Hematopoietic multipotent progenitor cell treated with erythropoietin and hydrocortisone succinate and interleukin-3 and kit ligand, for 6 days (in vitro differentiated cells): ENCODE results near the gene TBC1D16.
A peak's percentile ranks its signal among the peaks of the same experiment; 100 is the strongest.

Source experiments
- DNase-seq: peaks from one replicate; pipeline ENCODE4 v3.0.0-alpha.2; 2015

The TBC1D16 gene, protein sequence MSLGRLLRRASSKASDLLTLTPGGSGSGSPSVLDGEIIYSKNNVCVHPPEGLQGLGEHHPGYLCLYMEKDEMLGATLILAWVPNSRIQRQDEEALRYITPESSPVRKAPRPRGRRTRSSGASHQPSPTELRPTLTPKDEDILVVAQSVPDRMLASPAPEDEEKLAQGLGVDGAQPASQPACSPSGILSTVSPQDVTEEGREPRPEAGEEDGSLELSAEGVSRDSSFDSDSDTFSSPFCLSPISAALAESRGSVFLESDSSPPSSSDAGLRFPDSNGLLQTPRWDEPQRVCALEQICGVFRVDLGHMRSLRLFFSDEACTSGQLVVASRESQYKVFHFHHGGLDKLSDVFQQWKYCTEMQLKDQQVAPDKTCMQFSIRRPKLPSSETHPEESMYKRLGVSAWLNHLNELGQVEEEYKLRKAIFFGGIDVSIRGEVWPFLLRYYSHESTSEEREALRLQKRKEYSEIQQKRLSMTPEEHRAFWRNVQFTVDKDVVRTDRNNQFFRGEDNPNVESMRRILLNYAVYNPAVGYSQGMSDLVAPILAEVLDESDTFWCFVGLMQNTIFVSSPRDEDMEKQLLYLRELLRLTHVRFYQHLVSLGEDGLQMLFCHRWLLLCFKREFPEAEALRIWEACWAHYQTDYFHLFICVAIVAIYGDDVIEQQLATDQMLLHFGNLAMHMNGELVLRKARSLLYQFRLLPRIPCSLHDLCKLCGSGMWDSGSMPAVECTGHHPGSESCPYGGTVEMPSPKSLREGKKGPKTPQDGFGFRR

GRCh38 chr17:80035687-80035936 is at the start of gene TBC1D16:
Gene TBC1D16, minus strand, starts transcription at chr17:80035872. Its CDS starts 22,325 bp downstream, at chr17:80013547.
- no peak for DNase-seq

DNA sequence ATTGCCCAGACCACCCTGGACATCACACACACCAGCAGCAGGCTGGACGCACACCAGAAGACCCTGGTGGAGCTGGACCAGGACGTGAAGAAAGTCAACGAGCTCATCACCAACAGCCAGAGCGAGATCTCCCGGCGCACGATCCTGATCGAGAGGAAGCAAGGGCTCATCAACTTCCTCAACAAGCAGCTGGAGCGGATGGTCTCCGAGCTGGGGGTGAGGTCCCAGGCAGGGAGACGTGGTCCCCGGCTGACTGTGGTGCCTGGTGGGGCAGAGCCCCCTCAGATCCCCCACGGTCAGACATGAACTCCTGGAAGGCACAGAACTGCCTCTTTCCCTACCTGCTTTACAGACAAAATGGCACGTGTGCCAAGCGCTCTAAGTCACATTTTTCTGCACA is 49.1 kb upstream of the TBC1D16 start:
- DNase-seq = no peak

DNA sequence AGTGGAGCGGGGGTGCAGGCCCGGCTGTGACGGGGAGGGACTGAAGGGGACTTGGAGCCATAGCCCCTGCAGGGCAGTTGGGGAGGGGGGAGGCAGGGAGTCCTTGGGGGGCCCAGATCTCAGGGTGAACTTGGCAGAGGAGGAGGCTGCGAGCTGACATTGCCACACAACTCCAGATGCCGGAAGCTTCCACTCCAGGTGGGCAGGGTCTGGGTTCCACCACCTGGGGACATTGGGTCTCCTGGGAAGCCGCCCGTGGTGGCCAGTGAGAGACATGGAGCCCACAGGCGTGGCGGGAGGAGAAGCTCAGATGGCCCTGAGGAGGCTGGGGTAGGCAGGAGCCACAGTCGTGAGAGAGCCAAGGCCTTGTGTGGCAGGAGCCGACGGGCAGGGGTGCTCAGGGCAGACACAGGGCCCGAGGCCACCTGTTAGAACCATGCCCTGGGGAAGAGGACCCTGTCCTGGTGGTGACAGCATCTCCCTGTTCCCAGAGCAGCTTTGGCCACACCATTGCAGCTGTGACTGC is 47.5 kb upstream of the TBC1D16 start:
- no peak for DNase-seq

- peak; percentile 87 for DNase-seq
Observed at GRCh38 chr17:80082403-80083135, 46.9 kb upstream of the TBC1D16 start.

- no peak for DNase-seq
Observed at GRCh38 chr17:80081596-80081995, 45.9 kb upstream of the TBC1D16 start.

DNA sequence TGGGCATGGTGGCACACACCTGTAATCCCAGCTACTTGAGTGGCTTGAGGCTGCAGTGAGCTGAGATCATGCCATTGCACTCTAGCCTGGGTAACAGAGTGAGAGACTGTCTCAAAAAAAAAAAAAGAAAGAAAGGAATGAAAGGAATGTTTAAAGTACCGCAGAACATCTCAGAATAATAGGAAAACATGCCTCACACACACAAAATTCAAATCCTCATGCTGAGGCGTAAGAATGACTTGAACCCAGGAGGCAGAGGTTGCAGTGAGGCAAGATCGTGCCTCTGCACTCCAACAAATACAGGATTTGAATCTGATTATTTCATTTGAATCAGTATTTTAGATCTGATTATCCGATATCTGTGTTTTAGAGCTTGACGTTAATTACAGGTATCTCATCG is 44.4 kb upstream of the TBC1D16 start:
- DNase-seq = no peak

GRCh38 chr17:80072410-80072809 is 36.7 kb upstream of the TBC1D16 start:
- DNase-seq = no peak

- no peak for DNase-seq
Observed at GRCh38 chr17:80071116-80071841, 35.6 kb upstream of the TBC1D16 start.

DNA sequence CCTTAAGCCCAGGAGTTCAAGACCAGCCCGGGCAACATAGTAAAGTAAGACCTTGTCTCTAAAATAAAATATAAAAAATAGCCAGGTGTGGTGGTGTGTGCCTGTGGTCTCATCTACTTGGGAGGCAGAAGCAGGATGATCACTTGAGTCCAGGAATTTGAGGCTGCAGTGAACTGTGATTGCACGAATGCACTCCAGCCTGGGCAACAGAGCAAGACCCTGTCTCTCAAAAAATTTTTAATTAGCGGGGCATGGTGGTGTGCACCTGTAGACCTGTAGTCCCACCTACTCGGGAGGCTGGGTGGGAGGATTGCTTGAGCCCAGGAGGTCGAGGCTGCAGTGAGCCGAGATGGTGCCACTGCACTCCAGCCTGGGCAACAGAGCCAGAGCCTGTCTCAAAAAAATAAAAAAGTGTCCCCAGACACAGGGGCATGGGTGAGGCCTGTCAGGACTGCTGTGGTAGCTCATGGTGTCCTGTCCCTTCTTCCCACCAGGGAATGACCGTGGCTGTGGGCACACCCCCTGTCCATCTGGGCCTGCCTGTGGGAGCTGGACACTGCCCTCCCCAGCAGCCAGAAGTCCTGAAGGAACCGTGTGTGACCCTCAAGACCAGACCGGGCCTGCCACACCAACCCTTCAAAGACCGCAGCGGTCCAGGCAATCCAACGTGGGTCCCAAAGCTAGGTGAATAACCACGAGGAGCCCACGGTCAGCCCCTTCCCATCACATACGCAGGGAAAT is 34.9 kb upstream of the TBC1D16 start:
- DNase-seq = no peak

DNA sequence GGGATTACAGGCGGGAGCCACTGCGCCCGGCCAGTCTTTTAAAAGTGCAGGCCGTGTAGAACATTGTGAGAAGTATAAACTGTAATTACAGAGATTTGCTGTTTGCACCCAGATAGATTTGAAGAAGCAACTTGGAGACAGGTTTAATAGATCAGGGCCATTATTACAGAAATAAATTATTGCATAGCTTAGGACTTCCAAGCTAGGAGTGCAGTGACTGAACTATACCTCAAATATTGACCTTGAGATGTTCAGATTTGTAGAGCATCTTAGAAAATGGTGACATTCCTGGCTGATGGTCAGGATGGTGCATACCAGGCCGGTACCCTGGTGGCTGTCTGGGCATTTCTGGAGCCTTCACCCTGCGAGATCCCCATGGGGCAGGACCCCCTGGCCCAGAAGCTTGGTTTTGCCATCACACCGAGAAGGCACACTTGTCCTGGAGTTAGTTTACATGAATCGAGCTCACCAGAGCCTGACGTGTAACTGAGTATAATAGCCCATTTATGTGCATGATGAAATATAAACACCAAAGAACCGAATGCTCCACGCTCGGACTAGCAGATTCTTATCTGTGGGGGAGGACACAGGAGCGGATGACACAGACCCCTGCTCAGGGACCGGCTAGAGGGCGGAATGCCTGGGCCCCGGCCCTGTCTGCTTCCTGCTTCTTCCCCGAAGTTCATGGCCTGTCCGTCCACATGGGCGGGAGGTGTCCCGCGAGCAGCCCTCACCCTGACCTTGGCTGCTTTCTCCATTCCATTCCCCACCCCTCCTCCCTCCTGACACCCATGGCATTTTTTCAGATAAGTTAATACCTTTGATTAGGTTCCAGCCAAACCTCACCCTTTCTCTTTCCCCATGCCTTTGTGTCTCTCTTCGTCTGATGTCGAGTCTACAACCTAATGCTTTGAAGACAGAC is 32.9 kb upstream of the TBC1D16 start:
- DNase-seq = no peak

DNA sequence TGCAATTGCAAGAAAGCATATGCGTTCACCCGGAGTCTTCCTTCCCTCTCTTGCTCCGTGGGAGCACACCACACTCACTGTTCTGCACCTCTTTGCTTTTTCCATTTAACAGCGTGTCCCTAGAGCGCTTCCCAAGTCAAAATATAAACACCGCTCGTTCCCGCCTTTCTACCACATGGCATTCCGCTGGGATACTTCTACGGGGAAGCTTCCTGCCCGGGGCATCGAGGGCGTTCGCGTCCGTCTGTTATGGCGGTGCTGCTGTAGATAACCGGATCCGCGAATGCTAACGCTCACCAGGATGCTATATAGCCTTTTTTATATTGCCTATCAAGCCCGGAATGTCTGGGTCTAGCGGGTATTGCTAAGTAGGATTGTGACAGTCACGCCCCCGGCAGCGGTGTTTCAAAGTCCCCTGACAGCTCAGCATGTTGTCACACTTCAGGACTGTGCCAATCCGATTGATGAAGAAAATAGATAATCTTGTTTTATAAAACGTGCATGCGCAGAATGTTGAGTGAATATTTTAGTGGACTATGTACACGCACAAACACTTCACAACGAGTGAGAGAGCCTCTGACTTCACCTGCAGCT is 31.8 kb upstream of the TBC1D16 start:
- no peak for DNase-seq

GRCh38 chr17:80065478-80066170 is 30.0 kb upstream of the TBC1D16 start:
- no peak for DNase-seq

GRCh38 chr17:80064696-80065095 is 29.0 kb upstream of the TBC1D16 start:
- DNase-seq = no peak

- peak; percentile 26 for DNase-seq
Observed at GRCh38 chr17:80063830-80064585, 28.3 kb upstream of the TBC1D16 start.

DNA sequence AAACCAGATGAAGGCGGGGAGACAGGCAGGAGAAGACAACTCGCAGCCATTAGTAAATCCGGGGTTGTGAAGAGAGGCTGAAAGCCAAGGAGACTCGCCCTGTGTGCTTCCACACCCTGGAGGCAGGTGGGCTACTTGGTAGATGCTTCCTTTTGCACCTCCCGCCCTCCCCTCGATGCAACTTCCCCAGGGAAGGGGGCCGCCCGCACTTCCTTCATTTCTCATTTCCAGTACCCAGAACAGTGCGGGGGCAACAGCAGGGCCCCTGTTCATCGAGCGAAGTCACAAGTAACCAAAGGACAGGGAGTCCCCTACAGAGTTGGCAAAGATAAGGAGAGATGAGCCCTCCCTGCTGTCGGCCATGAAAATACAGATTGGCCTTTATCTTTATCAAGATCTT is 25.7 kb upstream of the TBC1D16 start:
- no peak for DNase-seq

DNA sequence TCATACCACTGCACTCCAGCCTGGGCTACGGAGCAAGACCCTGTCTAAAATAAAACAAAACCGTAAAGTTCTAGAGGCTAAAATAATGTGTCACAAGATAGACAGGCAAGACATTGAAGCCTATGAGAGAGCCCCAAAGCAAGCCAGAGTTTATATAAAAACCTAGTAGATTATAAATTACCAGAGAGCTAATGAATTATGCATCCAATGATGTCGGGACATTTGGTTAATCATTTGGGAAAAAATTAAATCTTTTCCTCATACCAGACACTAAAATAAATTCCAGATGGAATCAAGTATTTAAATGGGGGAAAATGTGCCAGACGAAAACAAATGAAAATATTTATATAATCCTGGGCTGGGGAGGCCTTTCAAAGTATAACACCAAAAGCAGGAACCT is 25.0 kb upstream of the TBC1D16 start:
- no peak for DNase-seq

DNA sequence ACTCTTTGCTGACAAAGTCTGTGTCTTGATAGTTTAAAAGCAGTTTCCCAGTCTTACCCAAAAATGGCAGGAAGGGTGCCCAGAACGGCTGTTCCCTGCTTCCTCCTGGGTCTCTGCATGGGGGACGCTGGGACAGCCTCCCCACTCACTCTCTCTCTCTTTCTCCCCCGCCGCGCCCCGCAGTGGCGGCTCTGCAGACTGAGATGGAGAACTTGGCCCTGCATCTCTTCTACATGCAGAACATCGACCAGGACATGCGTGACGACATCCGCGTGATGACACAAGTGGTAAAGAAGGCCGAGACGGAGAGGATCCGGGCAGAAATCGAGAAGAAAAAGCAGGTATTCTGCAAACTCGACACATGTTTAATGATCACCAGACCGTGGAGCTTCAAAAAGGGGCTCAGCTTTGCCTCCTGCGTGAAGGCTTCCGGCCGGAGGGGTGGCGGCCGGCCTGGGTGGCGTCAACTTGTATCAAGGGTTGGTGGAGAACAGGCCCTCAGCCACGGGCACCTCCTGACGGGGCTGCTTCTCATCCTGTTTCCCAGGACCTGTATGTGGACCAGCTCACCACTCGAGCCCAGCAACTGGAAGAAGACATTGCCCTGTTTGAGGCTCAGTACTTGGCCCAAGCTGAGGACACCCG is 22.8 kb upstream of the TBC1D16 start:
- no peak for DNase-seq

GRCh38 chr17:80055597-80055996 is 19.9 kb upstream of the TBC1D16 start:
- DNase-seq = no peak

- no peak for DNase-seq
Observed at GRCh38 chr17:80053102-80053501, 17.4 kb upstream of the TBC1D16 start.
